Measurements from ENCODE around the gene PRXL2C. TPM values are rescaled to one million over a fixed set of nuclear protein-coding genes. Genes with fewer than 3 reads are reported as not detected.
A peak's percentile ranks its signal among the peaks of the same experiment; 100 is the strongest.

Gene PRXL2C
- total and polyA plus RNA-seq, 2 experiments from 2014 or later, result 13.7 to 23.6 TPM

DNA sequence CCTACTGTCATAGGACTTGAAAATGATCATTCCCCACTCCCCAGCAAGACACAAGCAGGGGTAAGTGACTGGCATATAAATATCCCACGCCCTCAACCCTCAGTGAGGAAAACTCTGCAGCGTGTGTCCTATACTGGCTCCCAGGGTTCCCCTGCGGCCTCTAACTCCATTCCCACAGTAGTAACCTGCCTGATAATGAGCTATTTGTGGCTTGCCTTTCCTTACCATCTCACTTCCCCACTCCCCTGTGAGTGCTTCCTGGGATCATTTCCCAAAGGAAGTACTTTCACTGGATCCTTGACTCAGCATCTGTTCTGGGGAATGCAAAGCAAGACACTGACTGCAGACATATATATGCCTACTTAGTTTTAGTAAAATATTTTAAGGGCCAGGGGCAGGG, 49.8 kb downstream of the PRXL2C start:
- Histone ChIP-seq H3K4me3 (no peak overlapping the region), H3K27me3 (replicated peaks; ENCODE audit: insufficient read depth) (no peaks in the 10 kb centered on the region), H4K20me1 (ENCODE audit: insufficient read depth) (no peaks in the 10 kb centered on the region), H3K36me3 (ENCODE audit: low read depth) (no peaks in the 10 kb centered on the region), H2AFZ (no peak overlapping the region), H3K79me2 (ENCODE audit: insufficient read depth) (peaks cover 70% of the 10 kb centered on the region), H3K4me1 (ENCODE audit: insufficient read depth) (peaks cover 19% of the 10 kb centered on the region), H3F3A (ENCODE audit: insufficient read depth) (peaks cover 22% of the 10 kb centered on the region; the same call in 1 of the 2 replicates), H3K27ac (no peak overlapping the region), H3K9me3 (ENCODE audit: low read depth) (no peaks in the 10 kb centered on the region), H3K9me2 (ENCODE audit: insufficient read depth) (no peaks in the 10 kb centered on the region), H3K9ac (no peak overlapping the region), H3K4me2 (ENCODE audit: unreplicated experiment) (no peak overlapping the region)
- in situ Hi-C loops (cut with MboI), result no loop called here
- TF ChIP-seq EZH2 (IDR thresholded peaks at IDR 0.05; ENCODE audit: insufficient read depth, poor library complexity, severe bottlenecking), result no peak
- TF ChIP-seq EZH2phosphoT487 (IDR thresholded peaks at IDR 0.05; ENCODE audit: insufficient read depth, low read depth), result no peak
- no peak for DNase-seq
- WGBS, 2 experiments (ENCODE audit: low coverage in 1 of 2, low lambda C conversion rate in 2 of 2, missing lambda C conversion rate in 2 of 2), result 97 to 100% methylated on average over 3 of the region's 3 CpGs

DNA sequence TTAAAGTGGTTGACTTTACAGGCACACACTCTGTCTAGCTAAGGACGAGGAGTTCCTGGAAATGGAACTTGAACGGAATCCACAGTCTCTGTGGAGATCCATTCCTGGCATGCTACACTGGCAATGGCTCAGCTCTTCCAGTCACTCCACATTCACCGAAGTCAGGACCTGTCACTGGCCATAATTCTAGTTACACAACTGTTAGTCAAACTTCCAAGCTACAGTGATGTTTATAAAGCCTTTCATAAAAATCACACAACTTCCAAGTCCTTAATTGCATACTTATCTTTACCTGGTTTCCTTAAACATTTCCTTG, 51.2 kb downstream of the PRXL2C start:
- Histone ChIP-seq H2AFZ (peak overlapping the region; percentile 31), H3K27ac (peak overlapping the region; percentile 57), H3K9ac (peak overlapping the region; percentile 2; the same call in 1 of the 2 replicates), H3F3A (ENCODE audit: insufficient read depth) (peaks cover 21% of the 10 kb centered on the region; the same call in 1 of the 2 replicates), H3K27me3 (replicated peaks; ENCODE audit: insufficient read depth) (no peaks in the 10 kb centered on the region), H3K9me2 (ENCODE audit: insufficient read depth) (no peaks in the 10 kb centered on the region), H3K36me3 (ENCODE audit: low read depth) (no peaks in the 10 kb centered on the region), H3K4me3 (peak overlapping the region; percentile 26; the same call in 1 of the 2 replicates), H3K9me3 (ENCODE audit: low read depth) (no peaks in the 10 kb centered on the region), H3K4me2 (ENCODE audit: unreplicated experiment) (peak overlapping the region; percentile 49), H3K79me2 (ENCODE audit: insufficient read depth) (peaks cover 66% of the 10 kb centered on the region), H3K4me1 (ENCODE audit: insufficient read depth) (peaks cover 24% of the 10 kb centered on the region), H4K20me1 (ENCODE audit: insufficient read depth) (no peaks in the 10 kb centered on the region)
- WGBS, 2 experiments (ENCODE audit: low coverage in 1 of 2, low lambda C conversion rate in 2 of 2, missing lambda C conversion rate in 2 of 2), result 10% methylated on average over 3 of the region's 3 CpGs
- TF ChIP-seq EZH2phosphoT487 (IDR thresholded peaks at IDR 0.05; ENCODE audit: insufficient read depth, low read depth) (no peak), EZH2 (IDR thresholded peaks at IDR 0.05; ENCODE audit: insufficient read depth, poor library complexity, severe bottlenecking) (no peak)
- in situ Hi-C loops (cut with MboI), result no loop called here
- DNase-seq, result peak; percentile 72

DNA sequence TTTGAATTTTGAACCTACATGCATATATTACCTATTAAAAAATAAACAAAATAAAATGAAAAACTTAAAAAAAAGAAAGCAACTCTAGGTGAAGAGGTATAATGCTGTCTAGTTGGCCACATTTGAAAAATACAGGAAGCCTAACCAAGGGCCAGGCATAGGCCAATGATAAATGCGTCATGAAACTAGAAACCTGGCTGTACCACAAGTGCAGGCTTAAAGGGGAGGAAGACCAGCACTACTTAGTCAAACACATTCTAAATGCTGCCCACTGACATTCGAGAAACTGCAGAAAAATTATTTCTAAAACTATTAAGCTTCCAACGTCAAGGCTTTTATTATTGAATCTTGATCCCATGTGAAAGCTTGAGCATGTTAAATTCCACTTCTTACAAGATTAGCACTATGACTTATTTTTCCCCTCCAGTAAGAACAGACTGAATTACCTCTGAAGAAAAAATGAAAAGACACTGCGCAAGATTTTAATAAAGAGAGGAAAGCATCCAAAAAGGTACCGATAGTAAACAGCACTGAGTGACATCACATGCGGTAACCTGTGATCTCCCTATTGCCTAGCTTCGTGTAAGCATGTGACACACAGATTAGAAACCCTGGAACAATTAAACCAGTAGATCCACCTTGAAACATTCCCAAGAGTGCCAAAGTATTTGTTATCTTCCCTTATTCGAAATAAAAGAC, 51.7 kb downstream of the PRXL2C start:
- H3K9me2 ChIP-seq (ENCODE audit: insufficient read depth), result no peaks in the 10 kb centered on the region
- H3K4me3 ChIP-seq, result peak overlapping the region; percentile 26; the same call in 1 of the 2 replicates
- DNase-seq, result peak; percentile 52
- no peaks in the 10 kb centered on the region for H3K27me3 ChIP-seq (replicated peaks; ENCODE audit: insufficient read depth)
- no peaks in the 10 kb centered on the region for H3K9me3 ChIP-seq (ENCODE audit: low read depth)
- TF ChIP-seq EZH2phosphoT487 (IDR thresholded peaks at IDR 0.05; ENCODE audit: insufficient read depth, low read depth), result no peak
- no peak for TF ChIP-seq EZH2 (IDR thresholded peaks at IDR 0.05; ENCODE audit: insufficient read depth, poor library complexity, severe bottlenecking)
- H3K79me2 ChIP-seq (ENCODE audit: insufficient read depth), result peaks cover 66% of the 10 kb centered on the region
- H3K27ac ChIP-seq, result peak overlapping the region; percentile 57
- H4K20me1 ChIP-seq (ENCODE audit: insufficient read depth), result no peaks in the 10 kb centered on the region
- WGBS, 2 experiments (ENCODE audit: low coverage in 1 of 2, low lambda C conversion rate in 2 of 2, missing lambda C conversion rate in 2 of 2), result 35 to 37% methylated on average over 8 of the region's 8 CpGs
- peak overlapping the region; percentile 31 for H2AFZ ChIP-seq
- H3K4me1 ChIP-seq (ENCODE audit: insufficient read depth), result peaks cover 24% of the 10 kb centered on the region
- H3F3A ChIP-seq (ENCODE audit: insufficient read depth), result peaks cover 21% of the 10 kb centered on the region; the same call in 1 of the 2 replicates
- H3K4me2 ChIP-seq (ENCODE audit: unreplicated experiment), result peak overlapping the region; percentile 49
- in situ Hi-C loops (cut with MboI), result no loop called here
- peak overlapping the region; percentile 2; the same call in 1 of the 2 replicates for H3K9ac ChIP-seq
- no peaks in the 10 kb centered on the region for H3K36me3 ChIP-seq (ENCODE audit: low read depth)

DNA sequence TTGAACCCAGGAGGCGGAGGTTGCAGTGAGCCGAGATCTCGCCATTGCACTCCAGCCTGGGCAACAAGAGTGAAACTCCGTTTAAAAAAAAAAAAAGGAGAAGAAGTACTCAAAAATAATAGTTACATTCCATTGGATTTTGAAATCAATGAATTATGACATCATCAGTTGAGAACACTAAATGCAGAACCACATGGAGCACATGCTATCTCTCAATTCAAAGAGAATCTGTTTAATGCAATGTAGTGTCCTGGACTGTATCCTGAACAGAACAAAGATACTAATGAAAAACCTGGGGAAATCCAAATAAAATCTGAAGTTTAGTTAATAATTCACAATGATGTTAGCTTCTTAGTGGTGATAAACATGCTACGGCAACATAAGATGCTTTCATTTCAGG, 55.8 kb downstream of the PRXL2C start:
- in situ Hi-C loops (cut with MboI), result no loop called here
- 74 to 79% methylated on average over 4 to 5 of the region's 5 CpGs for WGBS, 2 experiments (ENCODE audit: low coverage in 1 of 2, low lambda C conversion rate in 2 of 2, missing lambda C conversion rate in 2 of 2)
- DNase-seq, result peak; percentile 56

More for the DNA sequence above, 55.8 kb downstream of the PRXL2C start:
- no peak overlapping the region for H3K4me3 ChIP-seq
- no peaks in the 10 kb centered on the region for H3K9me2 ChIP-seq (ENCODE audit: insufficient read depth)
- H3K27ac ChIP-seq, result no peak overlapping the region
- H2AFZ ChIP-seq, result no peak overlapping the region
- no peaks in the 10 kb centered on the region for H3K27me3 ChIP-seq (replicated peaks; ENCODE audit: insufficient read depth)
- H3K36me3 ChIP-seq (ENCODE audit: low read depth), result no peaks in the 10 kb centered on the region
- no peak for TF ChIP-seq EZH2 (IDR thresholded peaks at IDR 0.05; ENCODE audit: insufficient read depth, poor library complexity, severe bottlenecking)
- no peak for TF ChIP-seq EZH2phosphoT487 (IDR thresholded peaks at IDR 0.05; ENCODE audit: insufficient read depth, low read depth)
- H3K79me2 ChIP-seq (ENCODE audit: insufficient read depth), result peaks cover 70% of the 10 kb centered on the region
- H3K4me1 ChIP-seq (ENCODE audit: insufficient read depth), result peaks cover 18% of the 10 kb centered on the region
- no peak overlapping the region for H3K9ac ChIP-seq
- no peaks in the 10 kb centered on the region for H4K20me1 ChIP-seq (ENCODE audit: insufficient read depth)
- no peaks in the 10 kb centered on the region for H3K9me3 ChIP-seq (ENCODE audit: low read depth)
- H3K4me2 ChIP-seq (ENCODE audit: unreplicated experiment), result no peak overlapping the region
- H3F3A ChIP-seq (ENCODE audit: insufficient read depth), result peaks cover 21% of the 10 kb centered on the region; the same call in 1 of the 2 replicates

All from GM23248 (cell line).